Glomerular endothelial cell (primary cell): Measurements from ENCODE around the gene ARL14EPL. TPM values are rescaled to one million over a fixed set of nuclear protein-coding genes. Genes with fewer than 3 reads are reported as not detected.
"Not testable (repeated sequence)": the region's sequence is repeated elsewhere in the genome, so short reads cannot be mapped to it uniquely, and the experiment has no call there.

ENCODE experiments used
- DNase-seq: peaks from one replicate; pipeline ENCODE4 v3.0.0-alpha.2; 2011; ENCODE audit warnings: low read depth, low spot score; ENCODE audit errors: extremely low read depth
- total RNA-seq: library from RNA; depleted of rRNA; stranded (reverse); fragments of >200 nt; gene quantifications from 2 replicates; pipeline ENCODE4 v1.2.3, GENCODE V29; 2015

The ARL14EPL gene
- total RNA-seq, 1 donor from 2014 or later, result not detected

GRCh38 chr5:116046261-116046660, 14.0 kb downstream of the ARL14EPL start:
- no peak for DNase-seq

- no peak for DNase-seq
Measured at GRCh38 chr5:116046823-116047222, 14.6 kb downstream of the ARL14EPL start.

- no peak for DNase-seq
Measured at GRCh38 chr5:116058346-116058936, 26.2 kb downstream of the ARL14EPL start.

GRCh38 chr5:116062352-116062751, 30.1 kb downstream of the ARL14EPL start:
- DNase-seq, result no peak

- DNase-seq, result no peak
Measured at GRCh38 chr5:116063950-116064349, 31.7 kb downstream of the ARL14EPL start.

- no peak for DNase-seq
Measured at GRCh38 chr5:116068028-116068632, 35.9 kb downstream of the ARL14EPL start.

GRCh38 chr5:116071211-116071610, 38.9 kb downstream of the ARL14EPL start:
- DNase-seq, result no peak

- no peak for DNase-seq
Measured at GRCh38 chr5:116075191-116075831, 43.0 kb downstream of the ARL14EPL start.

GRCh38 chr5:116076496-116076895, 44.2 kb downstream of the ARL14EPL start:
- DNase-seq, result no peak

- DNase-seq, result no peak
Measured at GRCh38 chr5:116078199-116078598, 45.9 kb downstream of the ARL14EPL start.

GRCh38 chr5:116084287-116084691, 52.0 kb downstream of the ARL14EPL start:
- DNase-seq, result no peak

- no peak for DNase-seq
Measured at GRCh38 chr5:116084871-116085715, 52.8 kb downstream of the ARL14EPL start, which contains the start of gene COMMD10. COMMD10 (plus strand) TSS chr5:116085025.

- DNase-seq, result not testable (repeated sequence)
Measured at GRCh38 chr5:116086309-116086708, 54.0 kb downstream of the ARL14EPL start.

GRCh38 chr5:116088062-116088461, 55.8 kb downstream of the ARL14EPL start:
- DNase-seq, result no peak

- no peak for DNase-seq
Measured at GRCh38 chr5:116090302-116090701, 58.0 kb downstream of the ARL14EPL start.

- DNase-seq, result no peak
Measured at GRCh38 chr5:116091416-116091815, 59.1 kb downstream of the ARL14EPL start.

GRCh38 chr5:116097301-116097700, 65.0 kb downstream of the ARL14EPL start:
- no peak for DNase-seq

- DNase-seq, result no peak
Measured at GRCh38 chr5:116098998-116099397, 66.7 kb downstream of the ARL14EPL start.

GRCh38 chr5:116104941-116105340, 72.7 kb downstream of the ARL14EPL start:
- DNase-seq, result not testable (repeated sequence)
